WERI-Rb-1 (cell line): ENCODE measurements around the gene RALGPS1.

ENCODE experiments used
- DNase-seq: peaks from one replicate; pipeline ENCODE4 v3.0.0-alpha.2; 2020
- H3K27ac ChIP-seq: fragments of 250-450 bp; sonication (Bioruptor Pico); 2 replicates; pipeline ENCODE4 v1.5.1; 2020; ENCODE audit warnings: mild to moderate bottlenecking, moderate library complexity
- H3K27me3 ChIP-seq: fragments of 250-450 bp; sonication (Bioruptor Pico); 2 replicates; pipeline ENCODE4 v1.5.1; 2021; ENCODE audit warnings: mild to moderate bottlenecking, low read depth, moderate library complexity; ENCODE audit not compliant: insufficient read depth, severe bottlenecking
- H3K36me3 ChIP-seq: fragments of 250-450 bp; sonication (Bioruptor Pico); 2 replicates; pipeline ENCODE4 v1.5.1; 2020; ENCODE audit warnings: mild to moderate bottlenecking, moderate library complexity
- H3K4me3 ChIP-seq: 2 replicates; pipeline ENCODE4 v1.5.1; 2011; ENCODE audit warnings: low read depth, mild to moderate bottlenecking, control low read depth, low read length
- H3K9me3 ChIP-seq: fragments of 250-450 bp; sonication (Bioruptor Pico); 2 replicates; pipeline ENCODE4 v1.5.1; 2021; ENCODE audit warnings: mild to moderate bottlenecking, moderate library complexity; ENCODE audit not compliant: severe bottlenecking
- TF ChIP-seq, protein P1 (sequence below): IDR thresholded peaks from 2 replicates; pipeline ENCODE4 v1.5.1; 2011; ENCODE audit warnings: low read depth, mild to moderate bottlenecking, control low read depth, inconsistent platforms, low read length

Gene RALGPS1

DNA sequence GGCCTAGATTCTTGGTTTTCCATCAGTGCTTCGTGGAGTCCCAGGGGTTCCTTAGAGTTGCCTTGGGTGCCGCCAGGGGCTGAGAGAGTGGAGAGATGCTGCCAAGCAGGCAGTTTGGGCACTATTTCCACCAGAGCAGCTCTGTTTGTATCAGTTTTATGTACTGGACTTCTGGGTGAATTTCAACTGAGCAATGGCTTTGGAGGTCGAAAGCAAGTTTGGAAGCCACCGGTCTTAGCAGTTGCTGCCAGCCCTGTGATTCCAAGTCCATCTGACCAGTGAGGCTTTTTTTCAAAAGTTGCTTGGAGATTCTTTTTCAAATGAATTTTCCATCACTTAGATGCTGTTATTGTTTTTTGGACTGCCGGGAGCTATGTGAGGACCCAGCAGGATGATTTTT is 139.4 kb downstream of the RALGPS1 start:
- DNase-seq = no peak
- Histone ChIP-seq H3K9me3 (no peaks in the 10 kb centered on the region), H3K4me3 (no peak overlapping the region), H3K36me3 (peaks cover 18% of the 10 kb centered on the region), H3K27ac (no peak overlapping the region), H3K27me3 (no peaks in the 10 kb centered on the region)
- TF ChIP-seq, protein P1, sequence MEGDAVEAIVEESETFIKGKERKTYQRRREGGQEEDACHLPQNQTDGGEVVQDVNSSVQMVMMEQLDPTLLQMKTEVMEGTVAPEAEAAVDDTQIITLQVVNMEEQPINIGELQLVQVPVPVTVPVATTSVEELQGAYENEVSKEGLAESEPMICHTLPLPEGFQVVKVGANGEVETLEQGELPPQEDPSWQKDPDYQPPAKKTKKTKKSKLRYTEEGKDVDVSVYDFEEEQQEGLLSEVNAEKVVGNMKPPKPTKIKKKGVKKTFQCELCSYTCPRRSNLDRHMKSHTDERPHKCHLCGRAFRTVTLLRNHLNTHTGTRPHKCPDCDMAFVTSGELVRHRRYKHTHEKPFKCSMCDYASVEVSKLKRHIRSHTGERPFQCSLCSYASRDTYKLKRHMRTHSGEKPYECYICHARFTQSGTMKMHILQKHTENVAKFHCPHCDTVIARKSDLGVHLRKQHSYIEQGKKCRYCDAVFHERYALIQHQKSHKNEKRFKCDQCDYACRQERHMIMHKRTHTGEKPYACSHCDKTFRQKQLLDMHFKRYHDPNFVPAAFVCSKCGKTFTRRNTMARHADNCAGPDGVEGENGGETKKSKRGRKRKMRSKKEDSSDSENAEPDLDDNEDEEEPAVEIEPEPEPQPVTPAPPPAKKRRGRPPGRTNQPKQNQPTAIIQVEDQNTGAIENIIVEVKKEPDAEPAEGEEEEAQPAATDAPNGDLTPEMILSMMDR = no peak

DNA sequence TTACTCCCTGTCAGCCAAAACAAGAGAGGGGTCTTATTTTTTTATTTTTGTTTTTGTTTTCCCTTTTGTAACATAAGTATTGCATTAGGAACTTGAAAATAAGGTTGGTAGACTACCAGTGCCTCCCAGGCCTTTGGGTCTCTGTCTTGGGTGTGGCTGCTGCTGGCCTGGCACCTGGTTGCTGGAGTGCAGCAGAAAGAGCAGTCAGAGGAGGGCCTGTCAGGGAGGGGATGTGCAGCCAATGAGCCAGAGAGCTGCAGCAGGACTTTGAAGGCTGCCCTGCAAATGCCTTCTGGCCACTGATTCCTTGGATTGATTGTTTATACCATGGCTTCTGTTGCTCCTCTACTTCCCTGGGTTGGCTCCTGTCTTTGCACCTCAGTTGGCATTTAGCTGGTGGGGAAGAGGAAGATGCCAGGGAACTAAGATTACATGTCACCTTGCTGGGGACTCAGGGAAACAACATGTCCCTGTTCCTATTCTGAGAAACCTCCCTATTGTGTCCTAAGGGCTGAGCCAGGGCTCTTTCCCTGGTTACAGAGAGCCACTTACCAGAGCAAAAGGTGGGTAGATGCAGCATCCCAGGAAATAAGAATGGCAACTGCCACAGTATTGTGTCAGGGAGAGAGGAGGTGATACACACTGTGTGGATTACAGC is 141.3 kb downstream of the RALGPS1 start:
- no peaks in the 10 kb centered on the region for H3K27me3 ChIP-seq
- H3K9me3 ChIP-seq = no peaks in the 10 kb centered on the region
- DNase-seq = no peak
- H3K4me3 ChIP-seq = no peak overlapping the region
- TF ChIP-seq, protein P1 = no peak
- peaks cover 18% of the 10 kb centered on the region for H3K36me3 ChIP-seq
- H3K27ac ChIP-seq = no peak overlapping the region

- TF ChIP-seq, protein P1 = no peak
- DNase-seq = no peak
- Histone ChIP-seq H3K9me3 (no peaks in the 10 kb centered on the region), H3K36me3 (peaks cover 22% of the 10 kb centered on the region), H3K4me3 (no peak overlapping the region), H3K27ac (no peak overlapping the region), H3K27me3 (no peaks in the 10 kb centered on the region)
These were observed 141.9 kb downstream of the RALGPS1 start for GRCh38 chr9:127056446-127056845.

DNA sequence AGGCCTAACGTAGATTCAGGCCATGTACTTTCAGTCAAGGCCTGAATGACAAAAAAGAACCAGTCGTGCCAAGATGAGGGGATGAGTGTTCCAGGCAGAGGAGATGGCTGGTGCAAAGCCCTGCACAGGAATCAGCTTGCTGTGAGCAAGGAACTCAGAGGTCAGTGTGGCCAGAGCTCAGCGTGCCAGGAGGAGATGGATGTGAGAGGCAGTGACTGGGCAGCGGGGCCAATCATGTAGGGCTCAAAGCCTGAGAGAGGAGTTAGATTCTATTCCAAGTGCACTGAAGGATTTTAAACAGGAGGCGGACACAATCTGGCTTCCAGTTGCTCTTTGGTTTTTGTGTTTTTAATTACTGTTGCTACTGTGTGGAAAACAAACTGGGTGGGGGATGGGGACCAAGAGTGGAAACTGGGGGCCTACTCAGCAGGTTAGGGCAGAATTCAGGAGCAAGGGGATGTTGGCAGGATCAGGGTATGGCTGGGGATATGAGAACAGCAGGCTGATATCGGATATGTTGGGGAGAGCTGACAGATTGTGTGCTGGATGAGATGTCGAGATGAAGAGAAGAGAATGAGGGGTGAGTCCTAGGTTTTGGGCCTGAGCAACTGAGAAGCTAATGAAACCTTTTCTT is 143.5 kb downstream of the RALGPS1 start:
- TF ChIP-seq, protein P1 = no peak
- DNase-seq = no peak
- Histone ChIP-seq H3K27me3 (no peaks in the 10 kb centered on the region), H3K27ac (no peak overlapping the region; the same call in 1 of the 2 replicates), H3K36me3 (peaks cover 16% of the 10 kb centered on the region), H3K4me3 (no peak overlapping the region), H3K9me3 (no peaks in the 10 kb centered on the region)

- Histone ChIP-seq H3K27ac (no peak overlapping the region; the same call in 1 of the 2 replicates), H3K4me3 (no peak overlapping the region), H3K27me3 (no peaks in the 10 kb centered on the region), H3K36me3 (peaks cover 15% of the 10 kb centered on the region), H3K9me3 (no peaks in the 10 kb centered on the region)
- TF ChIP-seq, protein P1 = no peak
- no peak for DNase-seq
These were observed 144.1 kb downstream of the RALGPS1 start for GRCh38 chr9:127058645-127059021.
